Activated CD8-positive, alpha-beta T cell treated with anti-CD3 and anti-CD28 coated beads for 36 hours (primary cell): ENCODE results near the gene VSTM2B. TPM values are rescaled to one million over a fixed set of nuclear protein-coding genes. Genes with fewer than 3 reads are reported as not detected.

Experiments used
- ATAC-seq: fragments of 200-7000 bp; cut with Tn5 transposase; one replicate; pipeline ENCODE4 v1.10.0; 2021; ENCODE audit warnings: mild to moderate bottlenecking, moderate library complexity
- CTCF ChIA-PET: fragments of 350-600 bp; sonication (Branson Sonifier 250); formaldehyde crosslinking; loops from one replicate; lab custom pipeline; 2021; ENCODE audit warnings: antibody characterized with exemption; lab: Charles Lee
- POLR2A ChIA-PET: fragments of 350-600 bp; sonication (Branson Sonifier 250); formaldehyde crosslinking; loops from one replicate; lab custom pipeline; 2021; ENCODE audit warnings: antibody characterized with exemption; lab: Charles Lee
- DNase-seq: peaks from one replicate; pipeline ENCODE4 v3.0.0-alpha.2; 2020
- H3K27ac Mint-ChIP-seq: one replicate; pipeline ENCODE4 v1.8.0; 2021; ENCODE audit warnings: mild to moderate bottlenecking, mixed read lengths
- H3K27me3 Mint-ChIP-seq: one replicate; pipeline ENCODE4 v1.8.0; 2021; ENCODE audit warnings: mixed read lengths
- H3K36me3 Mint-ChIP-seq: one replicate; pipeline ENCODE4 v1.8.0; 2021; ENCODE audit warnings: low read depth, mixed read lengths
- H3K4me1 Mint-ChIP-seq: one replicate; pipeline ENCODE4 v1.8.0; 2021; ENCODE audit warnings: low read depth, mixed read lengths
- H3K4me3 Mint-ChIP-seq: one replicate; pipeline ENCODE4 v1.8.0; 2021; ENCODE audit warnings: mild to moderate bottlenecking, moderate library complexity, mixed read lengths
- H3K9me3 Mint-ChIP-seq: one replicate; pipeline ENCODE4 v1.8.0; 2021; ENCODE audit warnings: mixed read lengths
- CTCF ChIP-seq: fragments of 200-600 bp; IDR thresholded peaks from one replicate; pipeline ENCODE4 v1.8.0; 2022; ENCODE audit warnings: antibody characterized with exemption, mild to moderate bottlenecking
- intact Hi-C: fragments of 100-400 bp; cut with micrococcal nuclease; formaldehyde crosslinking; loops from one replicate; pipeline ENCODE4 v1.10.0; 2022
- total RNA-seq, 2 experiments: library from RNA; stranded (reverse); gene quantifications; one replicate each; pipeline ENCODE4 v1.2.3, GENCODE V29; 2021

VSTM2B gene
- total RNA-seq, 2 experiments from 2014 or later, result not detected

- TF ChIP-seq CTCF, result no peak
- ATAC-seq (no peak), DNase-seq (no peak)
- Mint-ChIP-seq H3K27me3 (peaks cover 38% of the 10 kb centered on the region), H3K4me1 (no peaks in the 10 kb centered on the region), H3K9me3 (no peaks in the 10 kb centered on the region), H3K27ac (no peak overlapping the region), H3K36me3 (no peaks in the 10 kb centered on the region), H3K4me3 (no peak overlapping the region)
- CTCF ChIA-PET, result no interaction called here
- intact Hi-C loops, result no loop called here
- POLR2A ChIA-PET, result no interaction called here
Measured at GRCh38 chr19:29535214-29535831, 9.5 kb downstream of the VSTM2B start.

- intact Hi-C loops, result no loop called here
- H3K36me3 Mint-ChIP-seq, result no peaks in the 10 kb centered on the region
- ATAC-seq (no peak), DNase-seq (no peak)
- H3K27me3 Mint-ChIP-seq, result peaks cover 34% of the 10 kb centered on the region
- no peak for TF ChIP-seq CTCF
- H3K4me3 Mint-ChIP-seq, result no peak overlapping the region
- no peak overlapping the region for H3K27ac Mint-ChIP-seq
- ChIA-PET CTCF (interaction anchor here (1.3 kb wide), 1 partner anchor 8 kb away, joined by 4 read pairs; no protein-coding TSS in a partner anchor), POLR2A (no interaction called here)
- no peaks in the 10 kb centered on the region for H3K9me3 Mint-ChIP-seq
- no peaks in the 10 kb centered on the region for H3K4me1 Mint-ChIP-seq
Measured at GRCh38 chr19:29535984-29536508, 10.3 kb downstream of the VSTM2B start.

GRCh38 chr19:29537181-29537580 lies 11.4 kb downstream of the VSTM2B start:
- ChIA-PET CTCF (interaction anchor here (1.3 kb wide), 1 partner anchor 9 kb away, joined by 4 read pairs; no protein-coding TSS in a partner anchor), POLR2A (no interaction called here)
- no peak for TF ChIP-seq CTCF
- no peak overlapping the region for H3K27ac Mint-ChIP-seq
- no peak overlapping the region for H3K4me3 Mint-ChIP-seq
- ATAC-seq, result no peak
- intact Hi-C loops, result no loop called here
- no peaks in the 10 kb centered on the region for H3K36me3 Mint-ChIP-seq
- DNase-seq, result no peak
- no peaks in the 10 kb centered on the region for H3K9me3 Mint-ChIP-seq
- H3K4me1 Mint-ChIP-seq, result no peaks in the 10 kb centered on the region
- peaks cover 24% of the 10 kb centered on the region for H3K27me3 Mint-ChIP-seq

- Mint-ChIP-seq H3K4me3 (no peak overlapping the region), H3K27ac (no peak overlapping the region), H3K9me3 (no peaks in the 10 kb centered on the region), H3K27me3 (peaks cover 20% of the 10 kb centered on the region), H3K36me3 (no peaks in the 10 kb centered on the region), H3K4me1 (no peaks in the 10 kb centered on the region)
- no peak for TF ChIP-seq CTCF
- intact Hi-C loops, result no loop called here
- ATAC-seq, result no peak
- ChIA-PET POLR2A (no interaction called here), CTCF (no interaction called here)
- no peak for DNase-seq
Measured at GRCh38 chr19:29537601-29538000, 11.8 kb downstream of the VSTM2B start.

GRCh38 chr19:29538146-29538545 lies 12.4 kb downstream of the VSTM2B start:
- no peak for ATAC-seq
- ChIA-PET POLR2A (no interaction called here), CTCF (interaction anchor here (0.9 to 1.0 kb wide), 2 partner anchors 72 to 416 kb away, joined by 3 to 5 read pairs; no protein-coding TSS in a partner anchor)
- Mint-ChIP-seq H3K4me1 (no peaks in the 10 kb centered on the region), H3K9me3 (no peaks in the 10 kb centered on the region), H3K36me3 (no peaks in the 10 kb centered on the region), H3K27ac (no peak overlapping the region), H3K27me3 (peaks cover 17% of the 10 kb centered on the region), H3K4me3 (no peak overlapping the region)
- no peak for DNase-seq
- no peak for TF ChIP-seq CTCF
- intact Hi-C loops, result no loop called here
